ENCODE data around the gene ENO3.

Gene ENO3

DNA sequence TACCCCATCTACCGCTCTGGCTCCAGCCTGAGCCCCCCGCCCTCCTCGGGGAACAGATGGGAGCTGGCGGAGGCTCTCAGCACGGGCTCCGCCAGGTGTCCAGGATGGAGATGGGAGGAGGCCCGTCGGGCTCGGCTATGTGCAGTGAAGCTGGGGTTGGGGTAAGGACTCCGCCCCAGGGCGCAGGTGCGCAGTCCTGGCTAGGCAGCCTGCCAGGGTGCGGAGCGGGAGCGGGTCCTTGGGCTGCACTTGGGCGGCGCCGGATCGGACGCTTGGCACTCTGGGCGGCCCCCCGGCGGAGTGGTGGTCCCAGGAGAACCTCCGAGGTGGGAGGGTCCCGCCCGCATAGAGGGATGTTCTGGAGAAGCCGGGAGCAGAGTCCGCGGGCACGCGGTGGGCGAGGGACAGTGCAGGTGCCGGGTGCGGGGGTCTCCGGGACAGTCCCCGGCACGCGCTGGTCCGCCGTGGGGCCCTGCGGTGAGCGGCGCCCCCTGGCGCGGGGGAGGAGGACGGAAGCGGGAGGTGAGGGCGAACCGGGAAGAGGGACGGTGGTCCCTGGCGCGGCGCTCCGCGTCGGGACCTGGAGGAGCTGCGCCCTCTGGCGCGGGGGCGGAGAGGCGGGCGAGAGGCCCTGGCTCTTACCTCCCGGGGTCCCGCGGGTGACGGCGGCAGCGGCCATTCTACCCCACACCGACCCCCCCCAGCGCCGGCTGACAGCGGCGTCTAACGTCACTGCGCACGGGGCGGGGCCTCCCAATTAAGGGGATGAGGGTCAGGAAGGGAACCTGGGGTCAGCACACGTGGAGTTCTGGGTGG lies 36.2 kb downstream of the ENO3 start, which contains the start of gene CAMTA2:
TSS of gene CAMTA2 (minus strand) at position 725 of the 816 bp plus-strand sequence. CDS start 1,453 bp downstream, outside the sequence.
- H3K4me3 ChIP-seq (ENCODE audit: low read depth, low read length): peak within 1 kb of the TSS; percentile 94
- TF ChIP-seq, protein P1, sequence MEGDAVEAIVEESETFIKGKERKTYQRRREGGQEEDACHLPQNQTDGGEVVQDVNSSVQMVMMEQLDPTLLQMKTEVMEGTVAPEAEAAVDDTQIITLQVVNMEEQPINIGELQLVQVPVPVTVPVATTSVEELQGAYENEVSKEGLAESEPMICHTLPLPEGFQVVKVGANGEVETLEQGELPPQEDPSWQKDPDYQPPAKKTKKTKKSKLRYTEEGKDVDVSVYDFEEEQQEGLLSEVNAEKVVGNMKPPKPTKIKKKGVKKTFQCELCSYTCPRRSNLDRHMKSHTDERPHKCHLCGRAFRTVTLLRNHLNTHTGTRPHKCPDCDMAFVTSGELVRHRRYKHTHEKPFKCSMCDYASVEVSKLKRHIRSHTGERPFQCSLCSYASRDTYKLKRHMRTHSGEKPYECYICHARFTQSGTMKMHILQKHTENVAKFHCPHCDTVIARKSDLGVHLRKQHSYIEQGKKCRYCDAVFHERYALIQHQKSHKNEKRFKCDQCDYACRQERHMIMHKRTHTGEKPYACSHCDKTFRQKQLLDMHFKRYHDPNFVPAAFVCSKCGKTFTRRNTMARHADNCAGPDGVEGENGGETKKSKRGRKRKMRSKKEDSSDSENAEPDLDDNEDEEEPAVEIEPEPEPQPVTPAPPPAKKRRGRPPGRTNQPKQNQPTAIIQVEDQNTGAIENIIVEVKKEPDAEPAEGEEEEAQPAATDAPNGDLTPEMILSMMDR (IDR thresholded peaks at IDR 0.05; ENCODE audit: control insufficient read depth, extremely low read depth, insufficient read depth): peak; percentile 70
- no peak for DNase-seq (ENCODE audit: low read depth)

DNA sequence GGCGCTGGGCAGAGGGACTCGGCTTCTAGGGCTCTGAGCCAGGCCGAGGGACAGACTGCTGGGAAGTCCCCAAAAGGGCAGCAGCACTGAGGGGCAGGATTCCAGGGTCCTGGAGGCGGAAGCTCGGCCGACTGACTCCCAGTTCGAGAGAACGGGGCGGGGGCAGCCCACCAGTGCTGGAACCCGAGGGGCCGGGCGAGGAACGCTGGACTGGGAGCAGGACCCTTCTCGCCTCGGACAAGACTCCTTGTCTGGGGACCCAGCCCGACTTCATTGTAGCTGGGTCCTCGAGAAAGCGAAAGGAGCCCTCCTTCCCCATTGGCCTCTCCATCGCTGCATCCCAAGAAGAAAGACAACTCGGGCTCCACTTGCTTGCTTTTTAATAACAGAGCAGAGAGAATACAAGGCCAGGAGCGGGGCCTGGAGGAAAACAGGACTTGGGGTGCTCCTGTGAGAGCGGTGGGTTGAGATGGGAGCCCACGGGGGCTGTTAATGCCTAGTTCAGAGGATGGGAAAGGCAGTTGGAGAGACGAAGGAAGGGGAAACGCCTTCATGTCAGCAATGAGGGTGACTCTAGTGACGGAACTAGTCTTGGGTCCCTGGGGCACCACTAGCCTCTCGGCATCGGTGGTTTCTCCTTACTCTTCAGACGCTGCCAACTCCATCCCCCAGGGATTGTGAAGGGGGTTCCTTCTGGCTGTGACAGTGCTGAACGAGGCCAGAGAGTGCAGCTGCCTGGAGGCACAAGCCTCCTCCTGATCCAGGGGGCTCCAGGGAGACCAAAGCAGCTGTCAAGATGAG lies 37.0 kb downstream of the ENO3 start:
- H3K4me3 ChIP-seq (ENCODE audit: low read depth, low read length): peak overlapping the region; percentile 94
- TF ChIP-seq, protein P1 (IDR thresholded peaks at IDR 0.05; ENCODE audit: control insufficient read depth, extremely low read depth, insufficient read depth): no peak
- no peak for DNase-seq (ENCODE audit: low read depth)

DNA sequence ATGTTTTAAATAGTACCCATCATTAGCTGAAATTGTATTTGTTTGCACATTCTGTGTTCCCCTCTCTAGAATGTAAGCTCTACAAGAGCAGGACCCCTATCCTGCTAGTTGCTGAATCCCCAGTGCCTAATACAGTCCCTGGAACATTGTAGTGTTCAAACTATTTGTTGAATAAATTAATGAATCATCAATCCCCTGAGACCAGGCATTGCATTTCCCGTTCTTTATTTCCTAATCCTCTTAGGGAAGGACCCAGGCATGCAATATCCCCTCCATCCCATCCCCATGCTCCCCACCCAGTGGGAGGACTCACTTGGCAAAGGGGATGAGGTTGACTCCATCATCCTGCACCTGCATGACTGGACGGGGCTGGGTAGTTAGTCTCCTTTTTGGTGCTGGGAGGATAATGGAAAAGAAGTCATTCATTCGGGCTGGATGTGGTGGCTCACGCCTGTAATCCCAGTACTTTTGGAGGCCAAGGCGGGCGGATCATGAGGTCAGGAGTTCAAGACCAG lies 43.2 kb downstream of the ENO3 start:
- TF ChIP-seq, protein P1 (IDR thresholded peaks at IDR 0.05; ENCODE audit: control insufficient read depth, extremely low read depth, insufficient read depth): no peak
- H3K4me3 ChIP-seq (ENCODE audit: low read depth, low read length): no peak overlapping the region
- no peak for DNase-seq (ENCODE audit: low read depth)

DNA sequence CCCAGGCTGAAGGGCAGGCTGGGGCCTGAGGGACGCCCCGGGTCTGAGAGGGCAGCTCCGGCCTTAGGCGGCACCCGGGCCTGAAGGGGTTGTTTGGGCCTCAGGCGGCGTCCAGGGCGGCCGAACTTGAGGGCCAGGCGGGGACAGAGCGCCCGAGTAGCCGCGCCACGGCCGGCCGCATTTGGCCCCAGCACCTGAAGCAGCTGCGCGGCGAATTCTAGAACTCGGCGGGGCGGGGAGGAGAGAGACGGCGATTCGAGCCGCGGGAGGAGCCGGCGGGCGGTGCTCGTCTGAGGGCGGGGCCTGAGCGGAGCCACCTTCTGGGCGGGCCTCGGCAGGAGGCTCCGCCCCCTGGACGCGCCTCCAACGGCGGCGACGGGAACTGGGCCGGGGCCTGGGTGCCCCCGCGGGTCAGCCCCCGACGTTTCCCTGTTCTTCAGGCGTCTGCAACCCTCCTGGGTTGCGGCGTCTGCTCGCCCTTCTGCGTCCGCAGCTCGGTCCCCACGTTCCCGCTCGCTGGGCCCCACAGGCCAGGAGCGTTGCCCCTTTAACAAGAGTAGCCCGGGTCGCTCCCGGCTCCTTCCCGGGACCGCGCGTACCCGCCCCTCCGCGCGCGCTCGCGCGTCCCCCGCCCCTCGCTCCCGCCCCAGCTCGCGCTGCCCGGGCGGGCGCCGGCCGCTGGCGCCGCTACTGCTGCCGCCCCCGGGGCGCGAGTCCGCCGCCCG lies 46.5 kb downstream of the ENO3 start, which contains the start of the genes INCA1 and KIF1C:
TSS of gene INCA1 (minus strand) at position 221 of the 725 bp plus-strand sequence. CDS start 3,085 bp downstream, outside the sequence.
TSS of gene KIF1C (plus strand) at position 649 of the 725 bp plus-strand sequence. CDS start 2,297 bp downstream, outside the sequence.
- peak; percentile 50 for DNase-seq (ENCODE audit: low read depth)

DNA sequence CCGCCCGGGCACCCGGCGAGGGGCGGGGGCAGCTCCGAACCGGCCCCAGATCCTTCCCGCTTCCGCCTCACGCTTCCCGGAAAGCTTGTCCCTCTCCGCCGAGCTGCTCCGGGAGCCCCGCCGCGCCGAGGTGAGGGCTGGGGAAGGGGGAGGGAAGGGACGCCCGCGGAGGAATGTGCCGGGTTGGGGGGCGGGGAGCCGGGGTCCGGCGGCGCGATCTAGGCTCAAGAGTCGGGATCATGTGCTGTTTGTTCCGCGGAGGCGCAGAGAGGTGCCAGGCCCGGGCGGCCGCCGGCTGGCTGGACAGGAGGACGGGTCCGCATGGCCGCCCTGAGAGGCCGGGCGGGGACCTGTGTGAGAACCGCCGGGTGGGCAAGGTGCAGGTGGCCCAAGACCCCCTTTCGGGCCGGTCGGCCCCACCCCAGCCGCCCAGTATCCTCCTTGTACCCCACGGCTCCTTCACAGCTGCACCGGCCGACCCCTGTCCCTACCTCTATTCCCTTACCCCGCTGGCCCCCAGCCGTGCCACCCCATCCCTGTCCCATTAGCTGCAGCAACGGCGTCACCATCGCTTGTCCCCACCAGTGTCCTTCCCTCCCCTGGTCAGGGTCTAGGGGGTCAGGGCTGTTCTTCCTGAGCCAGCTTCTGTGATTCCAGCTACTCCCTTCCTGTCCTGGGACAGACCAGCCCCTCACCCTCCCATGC lies 47.3 kb downstream of the ENO3 start:
- TF ChIP-seq, protein P1 (IDR thresholded peaks at IDR 0.05; ENCODE audit: control insufficient read depth, extremely low read depth, insufficient read depth): no peak
- peak overlapping the region; percentile 91 for H3K4me3 ChIP-seq (ENCODE audit: low read depth, low read length)
- no peak for DNase-seq (ENCODE audit: low read depth)

More for the DNA sequence above, 46.5 kb downstream of the ENO3 start, which contains the start of the genes INCA1 and KIF1C:
- TF ChIP-seq, protein P1 (IDR thresholded peaks at IDR 0.05; ENCODE audit: control insufficient read depth, extremely low read depth, insufficient read depth): no peak
- H3K4me3 ChIP-seq (ENCODE audit: low read depth, low read length): peak within 1 kb of the TSS; percentile 91

Data from LNCaP clone FGC (cell line).